ENCODE data around the gene MARK3.

Gene MARK3

DNA sequence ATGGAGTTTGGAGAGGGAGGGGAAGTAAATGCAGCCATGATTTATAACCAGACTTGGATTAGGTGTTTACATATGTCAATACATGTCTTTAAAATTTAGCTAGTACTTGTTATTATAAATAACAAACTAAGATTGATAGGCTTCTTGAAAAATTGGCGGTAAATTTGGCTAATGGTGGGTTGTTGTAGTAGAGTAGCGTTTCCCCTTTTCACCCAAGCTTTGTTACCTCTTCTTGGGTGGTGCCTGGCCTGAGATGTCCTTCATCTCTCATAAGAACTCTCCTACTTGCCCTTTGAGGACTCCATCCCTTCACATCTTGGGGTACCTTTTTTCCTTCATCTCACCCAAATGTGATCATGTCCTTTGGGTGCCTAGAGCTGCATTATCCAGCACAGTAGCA lies 11.2 kb downstream of the MARK3 start:
- DNase-seq (ENCODE audit: low spot score): no peak

DNA sequence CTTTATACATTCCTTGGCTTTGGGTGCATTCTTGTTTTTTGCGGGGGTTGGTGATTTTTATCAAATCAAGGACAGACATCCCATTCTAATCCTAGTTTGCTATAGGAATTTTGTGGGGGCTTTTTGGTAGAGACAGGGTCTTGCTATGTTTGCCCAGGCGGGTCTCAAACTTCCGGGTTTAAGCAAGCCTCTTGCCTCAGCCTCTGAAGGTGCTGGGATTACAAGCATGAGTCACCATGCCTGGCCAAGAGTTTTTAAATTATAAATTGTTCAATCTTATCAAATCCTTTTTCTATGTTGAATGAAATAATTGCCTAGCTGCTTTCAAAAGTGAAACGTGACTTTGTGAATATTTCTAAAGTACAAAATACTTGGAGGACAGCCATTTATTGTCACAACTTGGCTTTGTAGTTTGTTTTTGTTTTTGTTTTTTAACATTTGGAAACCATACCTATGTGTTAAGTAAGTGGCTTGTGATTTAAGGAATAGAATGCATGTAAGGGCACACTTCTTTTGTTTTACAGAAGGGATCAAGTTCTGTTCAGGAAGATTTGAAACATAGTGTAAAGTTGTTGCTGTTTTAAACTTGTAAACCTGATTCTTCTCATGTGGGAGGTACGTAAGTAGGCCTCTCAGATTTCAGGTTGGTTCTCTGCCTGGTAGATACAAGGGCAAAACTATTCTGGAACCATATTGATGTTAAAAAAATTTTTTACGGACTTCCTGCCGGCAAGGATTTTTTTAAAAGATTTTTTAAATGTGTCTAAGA lies 13.4 kb downstream of the MARK3 start:
- no peak for DNase-seq (ENCODE audit: low spot score)

DNA sequence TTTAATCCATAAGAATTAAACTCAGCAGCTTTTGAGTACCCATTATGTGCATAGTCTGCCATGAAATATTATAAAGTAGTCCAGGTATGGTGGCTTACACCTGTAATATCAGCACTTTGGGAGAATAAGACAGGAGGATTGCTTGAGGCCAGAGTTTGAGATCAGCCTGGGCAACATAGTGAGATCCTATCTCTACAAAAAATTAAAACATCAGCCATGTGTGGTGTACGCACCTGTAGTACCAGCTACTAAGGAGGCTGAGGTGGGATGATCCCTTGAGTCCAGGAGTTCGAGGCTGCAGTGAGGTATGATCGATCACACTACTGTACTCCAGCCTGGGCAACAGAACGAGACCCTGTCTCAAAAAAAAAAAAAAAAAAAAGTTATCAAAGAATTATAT lies 15.3 kb downstream of the MARK3 start:
- no peak for DNase-seq (ENCODE audit: low spot score)

DNA sequence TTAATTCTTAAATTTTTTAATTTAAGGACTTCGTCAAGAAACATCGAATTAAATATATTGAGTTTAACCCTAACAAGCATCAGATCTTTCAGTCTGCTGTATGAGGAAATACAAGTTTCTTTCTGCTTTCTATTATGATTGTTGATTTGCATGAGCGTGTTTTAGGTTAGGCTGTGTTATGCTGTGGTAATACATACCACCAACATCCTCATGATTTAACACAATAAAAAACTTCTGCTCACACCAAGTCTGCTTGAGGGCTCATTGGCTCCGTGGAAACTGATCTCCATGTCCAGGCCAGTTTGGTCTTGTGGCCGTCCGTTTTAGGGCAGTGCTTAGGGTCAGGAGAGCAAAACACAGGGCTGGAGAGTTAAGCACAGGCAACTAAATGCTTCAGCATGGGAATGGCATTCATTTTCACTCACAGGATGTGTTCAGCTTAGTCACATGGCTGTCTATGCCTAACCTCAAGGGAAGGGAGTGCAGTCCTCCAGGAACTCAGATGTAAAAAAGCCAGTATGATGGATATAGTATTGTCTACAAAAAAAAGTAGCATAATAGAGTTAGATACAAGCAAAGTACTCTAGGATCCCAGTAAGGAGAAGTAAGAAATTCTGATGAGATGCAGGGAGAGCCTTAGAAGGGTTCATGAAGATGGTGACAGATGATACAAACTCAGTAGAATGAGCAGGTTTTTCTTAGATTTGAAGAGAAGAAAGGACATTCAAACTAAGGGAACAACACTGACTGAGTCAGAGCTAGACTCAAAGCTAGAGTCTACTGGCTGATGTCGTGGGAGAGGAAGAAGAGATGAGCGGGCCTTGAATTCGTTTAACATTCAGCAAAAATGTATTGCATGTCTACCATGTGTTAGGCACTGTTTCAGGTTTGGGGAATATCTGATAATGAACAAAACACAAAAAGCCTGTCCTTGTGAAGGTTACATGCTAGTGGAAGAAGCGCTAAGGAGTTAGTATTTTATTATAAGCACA lies 16.3 kb downstream of the MARK3 start:
- no peak for DNase-seq (ENCODE audit: low spot score)

DNA sequence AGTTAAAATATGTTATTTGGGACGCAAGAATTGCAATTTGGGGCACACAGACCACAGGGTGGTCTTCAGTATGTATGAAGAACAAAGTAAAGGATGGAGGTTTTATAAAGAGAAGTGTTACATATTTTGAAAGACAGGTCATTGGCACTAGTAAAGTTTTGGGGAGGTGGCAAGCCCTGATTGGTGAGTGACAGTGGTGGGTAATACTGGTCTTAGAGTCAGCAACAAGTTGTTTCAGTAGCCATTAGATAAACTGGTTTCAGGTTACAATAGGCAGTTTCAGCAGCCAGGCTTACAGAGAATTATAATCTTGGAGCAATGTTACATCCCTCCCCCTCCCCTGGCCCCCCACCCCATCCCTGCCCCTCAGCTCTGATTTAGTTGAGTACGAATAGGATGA lies 17.5 kb downstream of the MARK3 start:
- no peak for DNase-seq (ENCODE audit: low spot score)

DNA sequence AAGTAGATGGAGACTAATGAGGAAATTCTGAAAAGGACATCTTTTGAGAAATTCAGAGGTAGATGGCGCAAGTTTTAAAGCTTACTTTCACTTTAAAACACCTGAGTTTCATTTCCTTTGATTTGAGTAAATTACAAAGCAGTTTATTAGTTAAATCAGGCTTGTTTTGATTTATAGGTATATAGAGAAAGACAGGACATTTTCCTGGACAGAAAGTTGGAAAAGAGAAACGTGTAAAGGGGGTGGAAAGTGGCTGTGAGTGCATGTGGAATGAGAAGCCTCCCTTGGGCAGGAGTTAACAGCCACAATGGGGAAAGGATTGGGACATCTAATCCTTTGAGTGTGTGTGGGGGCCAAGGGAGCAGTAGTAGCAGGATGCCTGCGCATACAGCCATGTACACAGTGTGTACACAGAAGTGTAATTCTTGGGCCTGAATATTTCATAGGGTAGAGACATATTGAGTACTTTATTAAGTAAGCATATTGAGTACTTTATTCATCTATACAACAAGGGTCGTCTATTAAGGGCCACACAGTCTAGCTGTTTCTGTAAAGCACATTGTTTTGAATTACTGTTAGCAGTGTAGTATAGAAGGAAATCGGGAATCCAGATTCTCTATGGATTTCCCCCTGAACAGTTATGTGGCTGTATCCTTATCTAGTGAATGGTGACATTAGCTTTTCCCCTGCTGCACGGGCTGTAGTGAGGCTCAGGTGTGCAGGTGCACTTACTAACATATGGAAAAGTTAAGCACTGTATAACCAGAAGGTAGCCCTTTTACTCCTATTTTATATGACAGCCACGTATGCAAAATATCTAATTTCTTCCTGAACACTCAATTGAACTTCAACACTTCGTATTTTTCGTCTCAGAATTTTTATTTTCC lies 19.1 kb downstream of the MARK3 start:
- no peak for DNase-seq (ENCODE audit: low spot score)

DNA sequence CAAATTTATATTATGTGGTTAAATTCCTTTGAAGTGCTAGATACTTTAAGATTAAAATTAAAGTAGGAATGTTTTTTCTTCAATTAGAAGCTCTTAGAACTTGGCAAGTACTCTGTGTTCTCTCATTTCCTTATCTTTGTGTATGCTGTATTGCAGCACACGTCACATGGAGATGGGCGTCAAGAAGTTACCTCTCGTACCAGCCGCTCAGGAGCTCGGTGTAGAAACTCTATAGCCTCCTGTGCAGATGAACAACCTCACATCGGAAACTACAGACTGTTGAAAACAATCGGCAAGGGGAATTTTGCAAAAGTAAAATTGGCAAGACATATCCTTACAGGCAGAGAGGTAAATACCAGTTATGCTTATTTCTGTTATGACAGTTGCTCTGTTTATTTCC lies 19.7 kb downstream of the MARK3 start:
- DNase-seq (ENCODE audit: low spot score): no peak

DNA sequence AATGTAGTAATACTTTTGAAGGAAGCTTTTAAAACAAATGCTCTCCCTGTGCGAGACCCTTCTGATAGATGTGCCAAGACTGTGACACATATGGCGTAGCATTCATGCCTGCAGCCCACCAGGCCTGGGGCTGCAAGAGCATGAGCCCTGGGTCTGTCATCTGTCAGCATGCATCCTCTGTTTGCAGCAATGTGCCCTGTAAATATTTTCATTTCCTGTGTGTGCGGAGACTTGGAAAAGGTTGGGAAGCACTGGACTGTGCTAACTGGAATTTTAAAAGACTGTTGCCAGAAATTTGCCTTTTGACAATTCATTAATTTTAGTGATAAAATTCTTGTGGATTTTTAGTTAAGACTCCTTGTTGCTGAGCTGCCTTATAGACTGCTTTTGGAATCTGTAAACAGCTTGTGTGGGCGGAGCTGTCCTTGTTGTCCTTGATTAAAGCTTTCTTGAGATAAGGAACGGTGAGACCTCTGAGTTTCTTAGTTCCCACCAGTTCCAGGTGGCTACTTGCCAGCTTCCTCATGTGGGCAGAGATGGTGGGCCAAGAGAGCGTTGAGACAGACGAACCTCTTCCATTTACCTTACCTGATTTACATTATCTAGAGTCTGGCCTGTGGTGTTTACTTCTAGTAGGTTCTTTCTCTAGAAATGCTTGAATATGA lies 23.4 kb downstream of the MARK3 start:
- DNase-seq (ENCODE audit: low spot score): no peak

DNA sequence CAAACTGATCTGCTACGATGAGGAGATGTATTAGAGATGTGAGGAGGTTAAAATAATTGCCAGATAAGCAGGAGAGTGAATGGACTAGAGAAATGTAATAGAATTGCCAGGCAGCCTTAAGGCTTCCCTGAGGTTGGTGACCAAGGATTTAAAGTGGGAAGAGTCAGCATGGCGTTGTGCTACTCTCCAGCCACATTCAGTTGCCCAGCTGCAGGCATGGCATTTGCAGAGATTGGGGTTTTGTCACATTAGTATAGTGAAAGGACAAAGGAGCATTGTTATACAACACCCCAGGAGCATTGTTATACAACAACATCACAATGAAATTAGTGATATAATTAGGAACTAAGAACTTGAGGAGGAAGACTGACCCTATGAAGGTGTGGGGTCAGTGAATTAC lies 31.7 kb downstream of the MARK3 start:
- DNase-seq (ENCODE audit: low spot score): no peak

DNA sequence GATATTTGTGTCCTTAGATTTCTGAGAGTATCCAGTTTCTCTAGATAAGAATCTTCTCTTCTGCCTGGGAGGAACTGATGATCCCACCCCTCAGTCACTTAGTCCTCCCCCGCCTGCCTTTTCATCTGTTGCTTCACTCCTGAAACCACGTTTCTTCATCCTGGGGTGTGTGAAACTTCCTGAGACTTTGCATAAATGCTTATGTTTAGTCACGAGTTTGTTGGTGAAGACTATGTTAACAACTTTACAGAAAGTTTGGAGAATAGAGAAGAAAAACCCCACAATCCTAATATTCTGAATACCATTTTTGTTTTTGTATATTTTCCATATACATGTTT lies 33.2 kb downstream of the MARK3 start:
- no peak for DNase-seq (ENCODE audit: low spot score)

DNA sequence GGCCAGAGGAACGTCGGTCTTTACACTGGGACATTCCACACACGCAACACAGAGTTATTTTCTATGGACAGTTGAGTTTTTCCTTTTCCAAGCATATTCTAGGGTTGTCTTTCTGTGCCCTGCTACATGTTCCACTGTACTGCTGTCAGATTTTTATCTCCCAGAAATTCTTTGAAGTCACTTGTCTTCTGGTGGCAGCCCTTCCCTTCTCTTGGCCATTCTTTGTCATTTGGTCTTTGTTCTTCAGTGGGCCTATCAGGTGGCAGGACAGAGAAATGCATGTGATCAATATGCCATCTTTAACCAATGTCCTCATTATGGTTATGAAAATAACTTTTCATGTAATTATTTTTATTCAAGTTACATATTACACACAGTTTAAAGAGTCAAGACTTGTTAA lies 36.3 kb downstream of the MARK3 start:
- DNase-seq (ENCODE audit: low spot score): no peak

DNA sequence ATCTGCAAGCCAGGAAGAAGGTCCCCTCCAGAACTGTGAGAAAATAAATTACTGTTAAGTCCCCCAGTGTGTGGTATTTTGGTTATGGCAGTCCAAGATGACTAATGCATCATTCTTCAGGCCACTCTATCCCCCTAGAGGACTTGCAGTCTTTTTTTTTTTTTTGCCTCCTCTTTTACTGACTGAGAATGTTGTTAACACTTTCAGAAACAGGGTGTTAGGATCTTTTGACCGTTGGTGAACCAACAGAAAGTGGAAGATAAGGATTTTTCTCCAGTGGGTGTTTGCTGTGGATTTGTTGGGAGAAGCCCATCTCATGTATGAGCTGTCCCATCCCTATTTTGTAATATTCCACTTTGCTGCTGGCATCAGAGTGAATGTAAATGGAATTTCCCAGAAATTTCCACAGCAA lies 37.8 kb downstream of the MARK3 start:
- DNase-seq (ENCODE audit: low spot score): no peak

DNA sequence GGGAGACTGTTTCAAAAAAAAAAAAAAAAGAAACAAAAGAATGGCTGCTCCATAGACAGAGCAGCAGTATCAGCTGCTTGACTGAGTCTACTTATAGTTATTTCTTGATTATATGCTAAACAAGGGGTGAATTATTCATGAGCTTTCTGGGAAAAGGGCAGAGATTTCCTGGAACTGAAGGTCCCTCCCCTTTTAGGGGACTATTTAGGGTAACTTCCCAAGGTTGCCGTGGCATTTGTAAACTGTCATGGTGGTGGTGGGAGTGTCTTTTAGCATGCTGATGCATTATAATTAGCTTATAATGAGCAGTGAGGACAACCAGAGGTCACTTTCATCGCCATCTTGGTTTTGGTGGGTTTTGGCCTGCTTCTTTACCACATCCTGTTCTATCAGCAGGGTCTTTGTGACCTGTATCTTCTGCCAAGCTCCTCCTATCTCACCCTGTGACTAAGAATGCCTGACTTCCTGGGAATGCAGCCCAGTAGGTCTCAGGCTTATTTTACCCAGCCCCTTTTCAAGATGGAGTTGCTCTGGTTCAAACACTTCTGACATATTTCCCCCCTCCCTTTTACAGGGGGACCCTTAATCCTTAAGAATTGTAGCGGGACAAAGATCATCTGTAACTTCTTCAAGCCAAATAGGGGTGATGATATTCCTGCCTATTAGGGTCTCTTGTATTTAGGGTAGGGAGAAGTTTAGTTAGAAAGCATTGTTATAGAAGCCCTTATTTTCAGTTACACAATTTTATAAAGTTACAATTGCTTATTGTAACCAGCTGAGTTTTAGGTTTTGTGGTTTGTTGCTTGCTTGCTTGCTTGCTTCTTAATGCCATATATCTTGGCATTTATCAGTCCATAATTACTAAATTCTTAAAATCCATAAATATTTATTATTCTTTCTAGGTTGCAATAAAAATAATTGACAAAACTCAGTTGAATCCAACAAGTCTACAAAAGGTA lies 42.5 kb downstream of the MARK3 start:
- no peak for DNase-seq (ENCODE audit: low spot score)

DNA sequence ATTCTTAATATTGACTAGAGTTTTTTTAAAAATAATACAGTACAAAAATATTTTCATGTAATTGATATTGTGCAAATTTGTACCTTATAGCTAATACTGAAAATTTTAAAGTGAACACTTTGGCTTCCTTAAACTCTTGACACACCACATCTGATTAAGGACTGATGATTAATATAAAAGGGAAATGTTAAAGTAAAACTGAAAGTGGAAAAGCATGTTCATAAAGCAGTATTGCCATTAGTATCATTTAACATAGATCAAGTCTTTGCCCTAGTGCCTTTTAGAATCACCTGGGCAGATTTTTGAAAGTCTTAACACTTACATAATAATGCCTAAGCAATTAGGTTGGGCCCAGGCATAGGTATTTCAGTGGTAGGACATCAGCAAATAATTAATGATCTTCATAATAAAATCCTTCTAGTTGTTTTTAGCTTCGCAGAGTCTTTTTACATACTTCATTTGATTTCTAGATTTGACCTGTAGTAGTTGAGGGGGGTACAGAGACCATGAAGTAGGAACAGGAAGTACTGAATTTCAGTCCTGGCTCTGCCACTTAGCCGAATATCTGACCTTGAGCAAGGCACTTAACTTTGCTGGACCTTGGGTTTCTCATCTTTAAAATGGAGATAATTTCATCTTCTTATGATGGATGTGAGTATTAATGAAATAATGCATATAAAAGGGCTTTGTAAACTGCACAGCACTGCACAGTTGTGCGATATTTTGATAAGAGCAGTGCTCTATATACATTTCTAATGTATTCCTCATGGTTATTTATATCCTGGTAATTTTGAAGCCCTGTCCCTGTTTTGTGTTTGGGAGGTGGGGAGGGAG lies 43.7 kb downstream of the MARK3 start:
- no peak for DNase-seq (ENCODE audit: low spot score)

DNA sequence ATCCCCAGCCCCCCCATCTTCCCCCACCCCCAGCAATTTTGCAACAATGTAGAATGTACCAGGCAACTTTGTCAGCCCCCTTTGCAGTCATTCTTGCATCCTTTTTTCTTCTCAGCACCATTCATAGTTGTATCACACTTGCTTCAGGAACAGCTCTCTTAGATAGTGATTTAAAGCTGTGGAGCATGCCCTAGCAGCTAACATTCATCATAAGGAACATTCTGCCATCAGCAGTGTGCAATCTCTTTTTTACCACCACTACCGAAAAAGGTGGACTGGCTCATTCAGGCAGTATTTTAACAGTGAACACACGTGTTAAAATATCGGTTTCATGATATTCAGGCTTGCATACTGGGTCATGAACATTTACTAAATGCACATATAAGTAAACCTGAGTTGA lies 45.1 kb downstream of the MARK3 start:
- DNase-seq (ENCODE audit: low spot score): no peak

DNA sequence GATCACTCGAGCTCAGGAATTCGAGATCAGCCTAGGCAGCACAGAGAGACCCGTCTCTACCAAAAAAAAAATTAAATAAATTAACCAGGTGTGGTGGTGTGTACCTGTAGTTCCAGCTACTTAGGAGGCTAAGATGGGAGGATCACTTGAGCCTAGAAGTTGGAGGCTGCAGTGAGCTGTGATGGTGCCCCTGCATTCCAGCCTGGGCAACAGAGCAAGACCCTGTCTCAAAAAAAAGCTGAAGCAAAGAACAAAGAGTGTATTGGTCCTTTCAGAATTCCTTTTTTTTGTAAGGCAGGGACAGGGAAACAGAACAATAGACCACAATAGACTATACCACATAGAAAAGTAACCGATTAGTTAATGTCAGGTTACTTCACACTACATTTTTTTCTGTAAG lies 47.4 kb downstream of the MARK3 start:
- no peak for DNase-seq (ENCODE audit: low spot score)

DNA sequence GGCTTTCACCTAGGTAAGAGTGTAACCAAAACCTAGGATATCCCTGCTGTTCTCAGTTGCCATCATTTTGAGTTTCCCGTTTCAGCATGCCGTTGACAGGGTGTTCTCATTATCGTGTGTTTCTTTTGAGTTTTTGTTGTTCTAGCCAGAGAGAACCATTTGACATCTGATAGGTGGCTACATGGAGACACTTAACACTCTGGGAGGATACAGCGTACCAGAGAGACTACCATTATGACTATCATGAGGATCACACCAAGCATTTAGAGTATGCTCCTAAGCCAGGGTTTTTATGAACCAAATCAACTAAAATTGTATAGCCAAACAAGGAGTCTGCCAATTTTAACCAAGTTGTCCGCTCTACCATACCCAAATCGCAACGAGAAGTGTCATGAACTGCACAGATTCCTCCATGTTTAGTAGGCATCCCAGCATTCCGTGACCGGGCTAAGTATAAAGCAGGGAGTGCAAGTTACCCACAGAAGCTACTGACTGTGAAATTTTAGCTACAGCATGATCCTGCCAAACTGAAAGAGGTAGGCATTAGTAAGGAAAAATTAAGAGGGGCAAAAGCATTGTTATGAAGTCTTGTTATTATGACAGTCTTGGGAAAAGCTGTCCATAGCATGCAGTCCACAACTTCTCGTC lies 48.8 kb downstream of the MARK3 start:
- DNase-seq (ENCODE audit: low spot score): no peak

DNA sequence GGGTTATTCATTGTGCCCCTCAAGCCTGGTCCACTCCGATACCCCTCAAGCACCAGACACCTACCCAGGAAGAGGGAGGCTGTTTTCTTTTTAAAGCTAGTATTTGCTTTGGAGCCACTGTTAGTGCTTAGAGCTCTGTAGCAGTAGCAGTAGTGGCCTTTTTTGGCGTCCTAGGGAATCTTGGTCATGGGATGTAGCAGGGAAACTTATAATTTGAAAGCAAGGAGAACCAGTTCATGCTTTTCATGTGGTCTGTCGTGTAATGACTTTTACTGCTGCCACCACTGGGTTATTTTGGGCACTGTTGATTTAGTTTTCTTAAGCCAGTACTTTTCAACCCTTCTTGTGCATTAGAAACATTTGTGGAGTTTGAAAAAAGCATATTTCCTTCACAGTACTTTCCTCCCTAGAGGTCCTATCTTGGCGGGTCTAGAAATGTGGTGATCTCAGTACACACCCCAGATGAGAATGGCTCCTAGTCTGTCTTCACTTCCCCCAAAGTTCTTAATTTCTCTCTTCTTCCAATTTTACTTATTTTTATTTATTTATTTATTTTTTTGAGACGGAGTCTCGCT lies 49.7 kb downstream of the MARK3 start:
- DNase-seq (ENCODE audit: low spot score): no peak

DNA sequence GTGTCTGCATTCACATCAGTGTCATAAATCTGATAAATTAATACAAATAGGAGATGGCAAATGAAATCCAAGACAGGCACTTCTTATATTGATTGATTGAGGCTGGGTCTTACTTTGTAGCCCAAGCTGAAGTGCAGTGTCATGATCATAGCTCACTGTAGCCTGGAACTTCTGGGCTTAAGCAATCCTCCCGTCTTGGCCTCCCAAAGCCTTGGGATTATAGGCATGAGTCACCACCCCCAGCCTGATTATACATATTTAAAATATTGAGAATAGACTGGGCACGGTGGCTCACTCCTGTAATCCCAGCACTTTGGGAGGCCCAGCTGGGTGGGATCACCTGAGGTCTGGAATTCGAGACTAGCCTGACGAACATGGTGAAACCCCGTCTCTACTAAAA lies 51.3 kb downstream of the MARK3 start:
- no peak for DNase-seq (ENCODE audit: low spot score)
